ENCODE results near the gene KPNA4.
"Not testable (repeated sequence)": the region's sequence is repeated elsewhere in the genome, so short reads cannot be mapped to it uniquely, and the experiment has no call there.

KPNA4 gene

GRCh38 chr3:160490166-160490565 lies 75.2 kb downstream of the KPNA4 start:
- DNase-seq (ENCODE audit: low read depth in 3 of 3): no peak

GRCh38 chr3:160486459-160486869 lies 78.9 kb downstream of the KPNA4 start:
- no peak for DNase-seq (ENCODE audit: low read depth in 3 of 3)

GRCh38 chr3:160482796-160483195 lies 82.6 kb downstream of the KPNA4 start:
- no peak for DNase-seq (ENCODE audit: low read depth in 3 of 3)

- DNase-seq (ENCODE audit: low read depth in 3 of 3): no peak
These were observed 83.5 kb downstream of the KPNA4 start for GRCh38 chr3:160481856-160482255.

- no peak for DNase-seq (ENCODE audit: low read depth in 3 of 3)
These were observed 84.4 kb downstream of the KPNA4 start for GRCh38 chr3:160480931-160481330.

GRCh38 chr3:160479376-160479775 lies 86.0 kb downstream of the KPNA4 start:
- no peak for DNase-seq (ENCODE audit: low read depth in 3 of 3)

- no peak for DNase-seq (ENCODE audit: low read depth in 3 of 3)
These were observed 87.0 kb downstream of the KPNA4 start for GRCh38 chr3:160478338-160478737.

GRCh38 chr3:160477750-160478149 lies 87.6 kb downstream of the KPNA4 start:
- no peak for DNase-seq (ENCODE audit: low read depth in 3 of 3)

GRCh38 chr3:160475884-160476283 lies 89.5 kb downstream of the KPNA4 start:
- DNase-seq (ENCODE audit: low read depth in 3 of 3): no peak

GRCh38 chr3:160475153-160475552 lies 90.2 kb downstream of the KPNA4 start:
- no peak for DNase-seq (ENCODE audit: low read depth in 3 of 3)

GRCh38 chr3:160474416-160474838 lies 90.9 kb downstream of the KPNA4 start:
- no peak for DNase-seq (ENCODE audit: low read depth in 3 of 3)

GRCh38 chr3:160473978-160474377 lies 91.4 kb downstream of the KPNA4 start:
- no peak for DNase-seq (ENCODE audit: low read depth in 3 of 3)

GRCh38 chr3:160473221-160473620 lies 92.2 kb downstream of the KPNA4 start:
- DNase-seq (ENCODE audit: low read depth in 3 of 3): no peak

GRCh38 chr3:160472344-160472743 lies 93.0 kb downstream of the KPNA4 start:
- no peak for DNase-seq (ENCODE audit: low read depth in 3 of 3)

GRCh38 chr3:160471892-160472291 lies 93.5 kb downstream of the KPNA4 start:
- no peak for DNase-seq (ENCODE audit: low read depth in 3 of 3)

- no peak for DNase-seq (ENCODE audit: low read depth in 3 of 3)
These were observed 95.2 kb downstream of the KPNA4 start for GRCh38 chr3:160470181-160470580.

- DNase-seq (ENCODE audit: low read depth in 3 of 3): no peak
These were observed 100.4 kb downstream of the KPNA4 start for GRCh38 chr3:160464971-160465370.

GRCh38 chr3:160464321-160464720 lies 101.0 kb downstream of the KPNA4 start:
- DNase-seq (ENCODE audit: low read depth in 3 of 3): no peak

- DNase-seq (ENCODE audit: low read depth in 3 of 3): no peak
These were observed 105.3 kb downstream of the KPNA4 start for GRCh38 chr3:160460033-160460432.

- DNase-seq (ENCODE audit: low read depth in 3 of 3): no peak
These were observed 105.9 kb downstream of the KPNA4 start for GRCh38 chr3:160459450-160459970.

- DNase-seq (ENCODE audit: low read depth in 3 of 3): no peak
These were observed 107.2 kb downstream of the KPNA4 start for GRCh38 chr3:160458151-160458550.

GRCh38 chr3:160455846-160456245 lies 109.5 kb downstream of the KPNA4 start:
- no peak for DNase-seq (ENCODE audit: low read depth in 3 of 3)

- no peak for DNase-seq (ENCODE audit: low read depth in 3 of 3)
These were observed 110.4 kb downstream of the KPNA4 start for GRCh38 chr3:160454995-160455394.

- DNase-seq (ENCODE audit: low read depth in 3 of 3): not testable (repeated sequence)
These were observed 113.1 kb downstream of the KPNA4 start for GRCh38 chr3:160452251-160452650.
